Endometrial microvascular endothelial cells (primary cell): ENCODE data around the gene TMEM169. TPM values are rescaled to one million over a fixed set of nuclear protein-coding genes. Genes with fewer than 3 reads are reported as not detected.

Source experiments
- in situ Hi-C: cut with HindIII; loops from 2 replicates; pipeline ENCODE4 v1.10.0; 2017; ENCODE audit warnings: low sequenced_read_pairs, low pct_unique_long_range_greater_than_20kb; ENCODE audit errors: inconsistent ontology term
- total RNA-seq: library from RNA; depleted of rRNA; stranded (reverse); fragments of >200 nt; gene quantifications from one replicate; pipeline ENCODE4 v1.2.3, GENCODE V29; 2015; ENCODE audit errors: inconsistent ontology term

TMEM169 gene
- 0.46 TPM for total RNA-seq

- in situ Hi-C loops = no loop called here
Measured at GRCh38 chr2:216081487-216082116, at the start of gene TMEM169, which contains the start of gene PECR. TSS of gene TMEM169 (plus strand) at chr2:216081919. CDS start at chr2:216095964, 14,045 bp downstream. TSS of gene PECR (minus strand) at chr2:216081809. CDS start at chr2:216081741, 68 bp downstream.

- in situ Hi-C loops = no loop called here
Measured at GRCh38 chr2:216031960-216032689, 49.6 kb upstream of the TMEM169 start.

- in situ Hi-C loops = no loop called here
Measured at GRCh38 chr2:216033403-216033802, 48.3 kb upstream of the TMEM169 start.

- in situ Hi-C loops = no loop called here
Measured at GRCh38 chr2:216034065-216034464, 47.7 kb upstream of the TMEM169 start.

GRCh38 chr2:216039918-216040317 is 41.8 kb upstream of the TMEM169 start:
- in situ Hi-C loops = no loop called here

GRCh38 chr2:216041438-216041837 is 40.3 kb upstream of the TMEM169 start:
- in situ Hi-C loops = no loop called here

GRCh38 chr2:216043949-216044348 is 37.8 kb upstream of the TMEM169 start:
- in situ Hi-C loops = no loop called here

GRCh38 chr2:216044883-216045486 is 36.7 kb upstream of the TMEM169 start:
- in situ Hi-C loops = no loop called here

GRCh38 chr2:216047397-216047796 is 34.3 kb upstream of the TMEM169 start:
- in situ Hi-C loops = no loop called here

- in situ Hi-C loops = no loop called here
Measured at GRCh38 chr2:216049452-216049851, 32.3 kb upstream of the TMEM169 start.

GRCh38 chr2:216051350-216051749 is 30.4 kb upstream of the TMEM169 start:
- in situ Hi-C loops = no loop called here

GRCh38 chr2:216052420-216052819 is 29.3 kb upstream of the TMEM169 start:
- in situ Hi-C loops = no loop called here

GRCh38 chr2:216055680-216056079 is 26.0 kb upstream of the TMEM169 start:
- in situ Hi-C loops = no loop called here

GRCh38 chr2:216056739-216057138 is 25.0 kb upstream of the TMEM169 start:
- in situ Hi-C loops = no loop called here

- in situ Hi-C loops = no loop called here
Measured at GRCh38 chr2:216057688-216058193, 24.0 kb upstream of the TMEM169 start.

GRCh38 chr2:216059233-216059834 is 22.4 kb upstream of the TMEM169 start:
- in situ Hi-C loops = no loop called here

GRCh38 chr2:216064014-216064630 is 17.6 kb upstream of the TMEM169 start:
- in situ Hi-C loops = no loop called here

GRCh38 chr2:216064665-216065064 is 17.1 kb upstream of the TMEM169 start:
- in situ Hi-C loops = no loop called here

GRCh38 chr2:216066230-216066629 is 15.5 kb upstream of the TMEM169 start:
- in situ Hi-C loops = no loop called here
